H1 (cell line): ENCODE data around the gene NEB.
A peak's percentile ranks its signal among the peaks of the same experiment; 100 is the strongest.

Source experiments
- BACH1 ChIP-seq: IDR thresholded peaks from 2 replicates; pipeline ENCODE4 v1.6.1; 2012; ENCODE audit warnings: low read length, improper control_type of control experiment
- CTCF ChIP-seq, 3 experiments: IDR thresholded peaks; 1 replicate in 2 of 3; 2 replicates in 1 of 3; pipeline versions ENCODE4 v1.5.1 to v1.6.1; 2011; ENCODE audit warnings: low read length in 3 of 3, mild to moderate bottlenecking in 3 of 3, inconsistent platforms in 2 of 3, low read depth in 1 of 3, moderate library complexity in 1 of 3; ENCODE audit not compliant: insufficient read depth in 1 of 3; ENCODE audit errors: control extremely low read depth in 1 of 3
- EP300 ChIP-seq, 2 experiments: IDR thresholded peaks; 1 replicate in 1 of 2; 2 replicates in 1 of 2; pipeline ENCODE4 v1.6.1; 2011 to 2012; ENCODE audit warnings: low read depth in 2 of 2, low read length in 2 of 2, mild to moderate bottlenecking in 2 of 2, borderline replicate concordance in 1 of 2, inconsistent platforms in 1 of 2, moderate library complexity in 1 of 2
- FOSL1 ChIP-seq: IDR thresholded peaks from 2 replicates; pipeline ENCODE4 v1.6.1; 2011; ENCODE audit warnings: mild to moderate bottlenecking, low read depth, low read length, moderate library complexity; ENCODE audit not compliant: insufficient read depth
- POLR2A ChIP-seq, 2 experiments: IDR thresholded peaks; 1 replicate in 1 of 2; 2 replicates in 1 of 2; pipeline ENCODE4 v1.6.1; 2011; ENCODE audit warnings: low read depth in 2 of 2, low read length in 2 of 2, mild to moderate bottlenecking in 2 of 2; ENCODE audit errors: control extremely low read depth in 1 of 2
- YY1 ChIP-seq: IDR thresholded peaks from 2 replicates; pipeline ENCODE4 v1.6.1; 2011; ENCODE audit warnings: low read depth, mild to moderate bottlenecking, low read length
- ZNF274 ChIP-seq: IDR thresholded peaks from 2 replicates; pipeline ENCODE4 v1.7.0; 2012; ENCODE audit warnings: low read length, borderline replicate concordance; ENCODE audit errors: extremely low read depth

- TF ChIP-seq CTCF (IDR thresholded peaks at IDR 0.05; ENCODE audit: control extremely low read depth in 1 of 3, insufficient read depth in 1 of 3, low read depth in 1 of 3, low read length in 3 of 3) (peak in 1 of 3 experiments; percentile 8; a peak in 1 of 4 replicates), YY1 (no peak), EP300 (IDR thresholded peaks at IDR 0.05; ENCODE audit: borderline replicate concordance in 1 of 2, low read depth in 2 of 2, low read length in 2 of 2) (no peak), BACH1 (no peak), ZNF274 (no peak), FOSL1 (no peak), POLR2A (IDR thresholded peaks at IDR 0.05; ENCODE audit: control extremely low read depth in 1 of 2, low read depth in 2 of 2, low read length in 2 of 2) (no peak)
Measured at GRCh38 chr2:151678849-151679248, 55.4 kb downstream of the NEB start.
